Activated T-helper 17 cell treated with anti-CD3 and anti-CD28 coated beads, Interleukin-2, amount 50 U/mL, for 72 hours (primary cell): ENCODE data around the gene PSMG1. TPM values are rescaled to one million over a fixed set of nuclear protein-coding genes. Genes with fewer than 3 reads are reported as not detected.
"Not testable (repeated sequence)": the region's sequence is repeated elsewhere in the genome, so short reads cannot be mapped to it uniquely, and the experiment has no call there.

Experiments used
- ATAC-seq: fragments of 150-1000 bp; cut with Tn5 transposase; replicated peaks from 2 replicates; pipeline ENCODE4 v1.10.0; 2021; ENCODE audit warnings: mild to moderate bottlenecking, moderate library complexity
- H3K27ac Mint-ChIP-seq: one replicate; pipeline ENCODE4 v1.8.0; 2022; ENCODE audit warnings: mixed read lengths
- H3K27me3 Mint-ChIP-seq: one replicate; pipeline ENCODE4 v1.8.0; 2022; ENCODE audit warnings: mixed read lengths
- H3K36me3 Mint-ChIP-seq: one replicate; pipeline ENCODE4 v1.8.0; 2022; ENCODE audit warnings: low read depth, mild to moderate bottlenecking, mixed read lengths
- H3K4me1 Mint-ChIP-seq: one replicate; pipeline ENCODE4 v1.8.0; 2022; ENCODE audit warnings: mixed read lengths
- H3K4me3 Mint-ChIP-seq: one replicate; pipeline ENCODE4 v1.8.0; 2022; ENCODE audit warnings: mild to moderate bottlenecking, mixed read lengths
- H3K9me3 Mint-ChIP-seq: one replicate; pipeline ENCODE4 v1.8.0; 2022; ENCODE audit warnings: mixed read lengths
- total RNA-seq, 2 donors: library from RNA; stranded (reverse); gene quantifications; one replicate each; pipeline ENCODE4 v1.2.3, GENCODE V29; 2022

The PSMG1 gene
- total RNA-seq, 2 donors from 2014 or later: 46.8 to 107 TPM

GRCh38 chr21:39181205-39181818, 1.9 kb downstream of the PSMG1 start:
- Mint-ChIP-seq H3K4me3 (peak overlapping the region; percentile 85), H3K9me3 (no peaks in the 10 kb centered on the region), H3K4me1 (peaks cover 5% of the 10 kb centered on the region), H3K27me3 (no peaks in the 10 kb centered on the region), H3K27ac (peak overlapping the region; percentile 89), H3K36me3 (peaks cover 51% of the 10 kb centered on the region)
- ATAC-seq: no peak

- H3K4me1 Mint-ChIP-seq: peaks cover 11% of the 10 kb centered on the region
- H3K36me3 Mint-ChIP-seq: peaks cover 59% of the 10 kb centered on the region
- peak overlapping the region; percentile 1 for H3K27ac Mint-ChIP-seq
- ATAC-seq: no peak
- no peaks in the 10 kb centered on the region for H3K9me3 Mint-ChIP-seq
- peak overlapping the region; percentile 4 for H3K4me3 Mint-ChIP-seq
- no peaks in the 10 kb centered on the region for H3K27me3 Mint-ChIP-seq
Measured at GRCh38 chr21:39180429-39181019, 2.7 kb downstream of the PSMG1 start.

- H3K9me3 Mint-ChIP-seq: no peaks in the 10 kb centered on the region
- H3K36me3 Mint-ChIP-seq: peaks cover 75% of the 10 kb centered on the region
- no peak overlapping the region for H3K27ac Mint-ChIP-seq
- ATAC-seq: no peak
- H3K27me3 Mint-ChIP-seq: no peaks in the 10 kb centered on the region
- H3K4me3 Mint-ChIP-seq: no peak overlapping the region
- peaks cover 11% of the 10 kb centered on the region for H3K4me1 Mint-ChIP-seq
Measured at GRCh38 chr21:39178421-39178820, 4.8 kb downstream of the PSMG1 start.

GRCh38 chr21:39176271-39176709, 7.0 kb downstream of the PSMG1 start:
- H3K36me3 Mint-ChIP-seq: peaks cover 84% of the 10 kb centered on the region
- no peak overlapping the region for H3K4me3 Mint-ChIP-seq
- H3K4me1 Mint-ChIP-seq: peaks cover 11% of the 10 kb centered on the region
- no peak for ATAC-seq
- H3K27me3 Mint-ChIP-seq: no peaks in the 10 kb centered on the region
- no peaks in the 10 kb centered on the region for H3K9me3 Mint-ChIP-seq
- H3K27ac Mint-ChIP-seq: peak overlapping the region; percentile 28

- Mint-ChIP-seq H3K27ac (peak overlapping the region; percentile 28), H3K36me3 (peaks cover 86% of the 10 kb centered on the region), H3K9me3 (no peaks in the 10 kb centered on the region), H3K27me3 (no peaks in the 10 kb centered on the region), H3K4me1 (peaks cover 11% of the 10 kb centered on the region), H3K4me3 (no peak overlapping the region)
- no peak for ATAC-seq
Measured at GRCh38 chr21:39175665-39176064, 7.6 kb downstream of the PSMG1 start.

GRCh38 chr21:39175154-39175553, 8.1 kb downstream of the PSMG1 start:
- Mint-ChIP-seq H3K27me3 (no peaks in the 10 kb centered on the region), H3K27ac (no peak overlapping the region), H3K4me3 (no peak overlapping the region), H3K36me3 (peaks cover 86% of the 10 kb centered on the region), H3K9me3 (no peaks in the 10 kb centered on the region), H3K4me1 (peaks cover 6% of the 10 kb centered on the region)
- ATAC-seq: no peak

- Mint-ChIP-seq H3K9me3 (no peaks in the 10 kb centered on the region), H3K27me3 (no peaks in the 10 kb centered on the region), H3K36me3 (peaks cover 78% of the 10 kb centered on the region), H3K27ac (no peak overlapping the region), H3K4me3 (no peak overlapping the region), H3K4me1 (peaks cover 6% of the 10 kb centered on the region)
- no peak for ATAC-seq
Measured at GRCh38 chr21:39173716-39174680, 9.3 kb downstream of the PSMG1 start.

- no peaks in the 10 kb centered on the region for H3K4me1 Mint-ChIP-seq
- H3K9me3 Mint-ChIP-seq: peaks cover 10% of the 10 kb centered on the region
- H3K27me3 Mint-ChIP-seq: peaks cover 3% of the 10 kb centered on the region
- H3K27ac Mint-ChIP-seq: no peak overlapping the region
- peaks cover 46% of the 10 kb centered on the region for H3K36me3 Mint-ChIP-seq
- H3K4me3 Mint-ChIP-seq: no peak overlapping the region
- no peak for ATAC-seq
Measured at GRCh38 chr21:39169906-39170305, 13.3 kb downstream of the PSMG1 start.

- H3K4me3 Mint-ChIP-seq: no peak overlapping the region
- no peak for ATAC-seq
- no peak overlapping the region for H3K27ac Mint-ChIP-seq
- H3K9me3 Mint-ChIP-seq: peaks cover 16% of the 10 kb centered on the region
- peaks cover 7% of the 10 kb centered on the region for H3K27me3 Mint-ChIP-seq
- peaks cover 35% of the 10 kb centered on the region for H3K36me3 Mint-ChIP-seq
- no peaks in the 10 kb centered on the region for H3K4me1 Mint-ChIP-seq
Measured at GRCh38 chr21:39168800-39169199, 14.5 kb downstream of the PSMG1 start.

- Mint-ChIP-seq H3K27ac (no peak overlapping the region), H3K4me1 (no peaks in the 10 kb centered on the region), H3K27me3 (peaks cover 13% of the 10 kb centered on the region), H3K9me3 (peaks cover 21% of the 10 kb centered on the region), H3K36me3 (no peaks in the 10 kb centered on the region), H3K4me3 (no peak overlapping the region)
- ATAC-seq: no peak
Measured at GRCh38 chr21:39164523-39164922, 18.7 kb downstream of the PSMG1 start.

GRCh38 chr21:39161064-39161463, 22.2 kb downstream of the PSMG1 start:
- no peak overlapping the region for H3K4me3 Mint-ChIP-seq
- H3K36me3 Mint-ChIP-seq: no peaks in the 10 kb centered on the region
- no peaks in the 10 kb centered on the region for H3K4me1 Mint-ChIP-seq
- peaks cover 12% of the 10 kb centered on the region for H3K9me3 Mint-ChIP-seq
- no peak overlapping the region for H3K27ac Mint-ChIP-seq
- no peak for ATAC-seq
- H3K27me3 Mint-ChIP-seq: peaks cover 13% of the 10 kb centered on the region

GRCh38 chr21:39159342-39160063, 23.7 kb downstream of the PSMG1 start:
- H3K27me3 Mint-ChIP-seq: peaks cover 6% of the 10 kb centered on the region
- H3K4me1 Mint-ChIP-seq: no peaks in the 10 kb centered on the region
- H3K4me3 Mint-ChIP-seq: no peak overlapping the region
- no peak for ATAC-seq
- no peaks in the 10 kb centered on the region for H3K36me3 Mint-ChIP-seq
- H3K9me3 Mint-ChIP-seq: peaks cover 7% of the 10 kb centered on the region
- H3K27ac Mint-ChIP-seq: no peak overlapping the region

GRCh38 chr21:39157241-39157640, 26.0 kb downstream of the PSMG1 start:
- H3K36me3 Mint-ChIP-seq, ATAC-seq, H3K27me3 Mint-ChIP-seq, H3K4me1 Mint-ChIP-seq, H3K4me3 Mint-ChIP-seq, H3K9me3 Mint-ChIP-seq, H3K27ac Mint-ChIP-seq: not testable (repeated sequence)

GRCh38 chr21:39156024-39156423, 27.2 kb downstream of the PSMG1 start:
- H3K4me1 Mint-ChIP-seq: no peaks in the 10 kb centered on the region
- H3K27ac Mint-ChIP-seq: no peak overlapping the region
- ATAC-seq: no peak
- H3K36me3 Mint-ChIP-seq: no peaks in the 10 kb centered on the region
- H3K27me3 Mint-ChIP-seq: no peaks in the 10 kb centered on the region
- no peak overlapping the region for H3K4me3 Mint-ChIP-seq
- H3K9me3 Mint-ChIP-seq: no peaks in the 10 kb centered on the region
